Calu3 (cell line): ENCODE data around the gene ABAT. TPM values are rescaled to one million over a fixed set of nuclear protein-coding genes. Genes with fewer than 3 reads are reported as not detected.
A peak's percentile ranks its signal among the peaks of the same experiment; 100 is the strongest.

Source experiments
- BruUV-seq: library from RNA; stranded (reverse); fragments of 400-500 nt; replicated peaks from 2 replicates; lab custom pipeline; 2021; lab: Mats Ljungman, UMichigan
- CTCF ChIA-PET: fragments of 300-600 bp; sonication (Branson Sonifier 250); formaldehyde crosslinking; loops from one replicate; lab custom pipeline; 2022; ENCODE audit warnings: antibody characterized with exemption; lab: Charles Lee
- DNase-seq: peaks from one replicate; pipeline ENCODE4 v3.0.0; 2022
- H3K27ac Mint-ChIP-seq: one replicate; pipeline ENCODE4 v1.8.0; 2022; ENCODE audit warnings: mixed read lengths; ENCODE audit not compliant: unreplicated experiment
- H3K27me3 Mint-ChIP-seq: one replicate; pipeline ENCODE4 v1.8.0; 2022; ENCODE audit warnings: mixed read lengths; ENCODE audit not compliant: unreplicated experiment
- H3K36me3 Mint-ChIP-seq: one replicate; pipeline ENCODE4 v1.8.0; 2022; ENCODE audit warnings: mild to moderate bottlenecking, moderate library complexity, mixed read lengths; ENCODE audit not compliant: insufficient read depth, unreplicated experiment
- H3K4me1 Mint-ChIP-seq: one replicate; pipeline ENCODE4 v1.8.0; 2022; ENCODE audit warnings: mild to moderate bottlenecking, low read depth, mixed read lengths; ENCODE audit not compliant: unreplicated experiment
- H3K4me3 Mint-ChIP-seq: one replicate; pipeline ENCODE4 v1.8.0; 2022; ENCODE audit warnings: mild to moderate bottlenecking, low read depth, moderate library complexity, mixed read lengths; ENCODE audit not compliant: unreplicated experiment
- H3K9me3 Mint-ChIP-seq: one replicate; pipeline ENCODE4 v1.8.0; 2022; ENCODE audit warnings: low read depth, mixed read lengths; ENCODE audit not compliant: unreplicated experiment
- intact Hi-C: fragments of 100-400 bp; cut with micrococcal nuclease; formaldehyde crosslinking; loops from one replicate; pipeline ENCODE4 v1.10.0; 2022; ENCODE audit not compliant: unreplicated experiment
- total RNA-seq: library from RNA; stranded (reverse); gene quantifications from 2 replicates; pipeline ENCODE4 v1.2.3, GENCODE V29; 2022
- TF ChIP-seq, protein P1 (sequence below): fragments of 200-600 bp; IDR thresholded peaks from one replicate; pipeline ENCODE4 v1.8.0; 2022; ENCODE audit warnings: antibody characterized with exemption; ENCODE audit not compliant: unreplicated experiment

Gene ABAT
- total RNA-seq, 1 experiment from 2014 or later: 12.6 TPM

DNA sequence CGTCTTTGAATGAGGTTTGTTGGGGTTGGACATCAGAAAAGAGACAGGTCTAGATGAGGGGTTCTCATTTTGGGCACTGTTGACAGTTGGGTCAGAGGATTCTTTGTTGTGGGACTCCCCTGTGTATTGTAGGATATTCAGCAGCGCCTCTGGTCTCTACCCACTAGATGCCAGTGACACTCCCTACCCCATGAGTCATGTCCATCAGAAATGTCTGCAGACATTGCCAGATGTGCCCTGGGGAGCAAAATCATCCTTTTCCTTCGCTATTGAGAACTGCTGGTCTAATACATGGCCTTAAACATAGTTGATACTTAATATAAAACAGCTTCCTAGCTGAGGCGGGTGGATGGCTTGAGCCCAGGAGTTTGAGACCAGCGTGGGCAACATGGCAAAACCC lies 3.1 kb downstream of the ABAT start:
- Mint-ChIP-seq H3K27ac (no peak overlapping the region), H3K27me3 (no peaks in the 10 kb centered on the region), H3K4me1 (peaks cover 60% of the 10 kb centered on the region), H3K4me3 (no peak overlapping the region), H3K9me3 (peaks cover 3% of the 10 kb centered on the region), H3K36me3 (peaks cover 27% of the 10 kb centered on the region)
- TF ChIP-seq, protein P1, sequence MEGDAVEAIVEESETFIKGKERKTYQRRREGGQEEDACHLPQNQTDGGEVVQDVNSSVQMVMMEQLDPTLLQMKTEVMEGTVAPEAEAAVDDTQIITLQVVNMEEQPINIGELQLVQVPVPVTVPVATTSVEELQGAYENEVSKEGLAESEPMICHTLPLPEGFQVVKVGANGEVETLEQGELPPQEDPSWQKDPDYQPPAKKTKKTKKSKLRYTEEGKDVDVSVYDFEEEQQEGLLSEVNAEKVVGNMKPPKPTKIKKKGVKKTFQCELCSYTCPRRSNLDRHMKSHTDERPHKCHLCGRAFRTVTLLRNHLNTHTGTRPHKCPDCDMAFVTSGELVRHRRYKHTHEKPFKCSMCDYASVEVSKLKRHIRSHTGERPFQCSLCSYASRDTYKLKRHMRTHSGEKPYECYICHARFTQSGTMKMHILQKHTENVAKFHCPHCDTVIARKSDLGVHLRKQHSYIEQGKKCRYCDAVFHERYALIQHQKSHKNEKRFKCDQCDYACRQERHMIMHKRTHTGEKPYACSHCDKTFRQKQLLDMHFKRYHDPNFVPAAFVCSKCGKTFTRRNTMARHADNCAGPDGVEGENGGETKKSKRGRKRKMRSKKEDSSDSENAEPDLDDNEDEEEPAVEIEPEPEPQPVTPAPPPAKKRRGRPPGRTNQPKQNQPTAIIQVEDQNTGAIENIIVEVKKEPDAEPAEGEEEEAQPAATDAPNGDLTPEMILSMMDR: no peak
- CTCF ChIA-PET: interaction anchor here (0.5 kb wide), 1 partner anchor 22 kb away, joined by 3 read pairs; no protein-coding TSS in a partner anchor
- no peak for DNase-seq
- intact Hi-C loops: loop anchor here (5.0 kb wide), 1 partner anchor 120 kb away; the partner anchor contains the start of genes PMM2 and TMEM186
- BruUV-seq: no TSS peak

DNA sequence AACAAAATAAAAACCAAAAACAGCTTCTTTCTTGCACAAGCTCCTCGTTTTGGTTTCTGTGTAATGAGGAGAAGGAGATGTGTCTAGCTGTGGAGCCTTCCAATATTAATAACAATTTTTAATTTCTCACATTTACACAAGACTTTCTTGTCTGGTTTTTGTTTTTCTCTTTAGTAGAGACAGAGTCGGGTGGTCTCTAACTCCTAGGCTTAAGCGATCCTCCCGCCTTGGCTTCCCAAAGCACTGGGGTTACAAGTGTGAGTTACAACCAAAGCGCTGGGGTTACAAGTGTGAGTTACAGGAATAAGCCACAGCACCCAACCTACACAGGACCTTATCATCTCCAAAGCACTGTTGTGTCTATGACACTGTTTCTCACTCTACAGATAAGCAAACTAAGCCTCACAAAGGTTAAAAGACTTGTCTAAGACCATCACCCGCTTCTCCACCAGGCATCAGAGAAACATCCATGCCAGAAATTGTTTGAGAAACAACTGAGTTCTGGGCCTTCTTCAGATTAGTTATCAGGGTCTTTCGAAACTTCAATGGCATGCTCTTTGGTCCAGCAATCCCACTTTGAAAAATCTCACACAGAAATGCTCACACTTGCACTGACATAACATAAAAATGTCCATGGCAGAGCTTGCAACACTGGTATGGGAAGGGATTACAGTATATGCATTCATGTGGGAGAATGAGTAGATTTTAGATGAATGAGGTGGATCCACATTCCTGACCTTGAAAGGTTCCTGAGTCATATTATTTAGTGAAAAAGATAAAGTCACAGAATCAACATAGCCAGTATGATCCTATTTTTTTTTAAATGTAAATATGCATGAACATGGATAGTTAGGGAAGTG lies 3.9 kb downstream of the ABAT start:
- no peaks in the 10 kb centered on the region for H3K27me3 Mint-ChIP-seq
- H3K36me3 Mint-ChIP-seq: peaks cover 27% of the 10 kb centered on the region
- no TSS peak for BruUV-seq
- H3K4me3 Mint-ChIP-seq: peak overlapping the region; percentile 29
- peaks cover 3% of the 10 kb centered on the region for H3K9me3 Mint-ChIP-seq
- no peak for DNase-seq
- TF ChIP-seq, protein P1: no peak
- CTCF ChIA-PET: interaction anchor here (0.5 kb wide), 1 partner anchor 21 kb away, joined by 3 read pairs; no protein-coding TSS in a partner anchor
- H3K4me1 Mint-ChIP-seq: peaks cover 60% of the 10 kb centered on the region
- intact Hi-C loops: loop anchor here (5.0 kb wide), 1 partner anchor 119 kb away; the partner anchor contains the start of genes PMM2 and TMEM186
- H3K27ac Mint-ChIP-seq: peak overlapping the region; percentile 62

DNA sequence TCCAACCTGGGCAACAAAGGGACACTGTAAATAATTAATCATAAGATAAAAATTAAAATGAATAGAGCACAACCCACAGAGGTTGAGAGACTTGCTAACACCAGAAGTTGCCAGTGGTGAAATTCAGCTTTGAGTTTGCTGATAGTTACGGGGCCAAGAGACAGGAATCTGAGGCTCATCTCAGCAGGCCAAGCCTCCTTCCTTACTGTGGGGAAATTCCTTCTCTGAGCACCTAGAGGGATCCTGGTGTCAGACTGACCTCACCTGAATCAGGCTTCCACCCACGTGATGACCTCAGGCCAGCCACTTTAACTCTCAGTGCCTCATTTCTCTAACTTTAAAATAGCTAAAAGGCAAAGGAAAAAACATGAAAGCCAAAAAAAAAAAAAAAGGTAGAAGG lies 4.7 kb downstream of the ABAT start:
- intact Hi-C loops: loop anchor here (5.0 kb wide), 1 partner anchor 118 kb away; the partner anchor contains the start of genes PMM2 and TMEM186
- CTCF ChIA-PET: interaction anchor here (1.1 kb wide), 1 partner anchor 118 kb away, joined by 3 read pairs; the partner anchor contains the start of genes PMM2 and TMEM186
- Mint-ChIP-seq H3K27ac (peak overlapping the region; percentile 62), H3K36me3 (peaks cover 21% of the 10 kb centered on the region), H3K27me3 (no peaks in the 10 kb centered on the region), H3K9me3 (peaks cover 3% of the 10 kb centered on the region), H3K4me3 (peak overlapping the region; percentile 29), H3K4me1 (peaks cover 51% of the 10 kb centered on the region)
- no TSS peak for BruUV-seq
- peak; percentile 38 for DNase-seq
- TF ChIP-seq, protein P1: no peak

DNA sequence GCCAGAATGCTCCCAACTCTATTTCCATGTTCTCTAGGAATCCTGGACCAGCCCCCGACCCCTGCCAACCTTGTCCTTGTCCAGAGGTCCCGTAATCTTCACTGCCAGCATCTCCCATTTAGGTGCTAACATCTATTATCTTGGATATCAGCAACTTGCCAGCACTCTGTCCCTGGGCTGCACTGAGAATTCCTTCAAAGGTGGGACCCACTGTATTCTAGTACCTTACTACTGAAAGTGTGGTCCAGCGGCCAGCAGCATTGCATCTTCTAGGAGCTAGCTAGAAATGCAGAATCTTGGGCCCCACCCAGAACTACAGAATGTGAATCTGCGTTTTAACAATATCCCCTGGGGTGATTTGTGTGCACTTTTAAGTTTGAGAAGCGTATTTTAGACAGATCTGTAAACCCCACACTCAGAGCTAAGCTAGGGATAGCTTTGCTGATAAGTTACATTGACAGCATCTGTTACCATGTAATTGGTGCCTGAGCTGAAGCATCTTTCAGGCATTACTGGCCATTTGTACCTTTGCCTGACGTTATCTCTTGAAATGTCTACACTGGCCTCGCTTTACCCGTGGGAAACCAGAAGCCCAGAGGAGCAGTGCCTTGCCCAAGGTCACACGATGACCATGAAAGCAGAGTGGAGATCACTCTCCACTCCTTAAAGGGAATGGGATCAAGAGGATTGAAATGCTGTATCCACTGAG lies 8.3 kb downstream of the ABAT start:
- TF ChIP-seq, protein P1: no peak
- H3K4me1 Mint-ChIP-seq: peaks cover 24% of the 10 kb centered on the region
- BruUV-seq: no TSS peak
- H3K27me3 Mint-ChIP-seq: no peaks in the 10 kb centered on the region
- no peak for DNase-seq
- no peak overlapping the region for H3K27ac Mint-ChIP-seq
- intact Hi-C loops: no loop called here
- peaks cover 9% of the 10 kb centered on the region for H3K36me3 Mint-ChIP-seq
- H3K9me3 Mint-ChIP-seq: peaks cover 3% of the 10 kb centered on the region
- H3K4me3 Mint-ChIP-seq: no peak overlapping the region
- CTCF ChIA-PET: no interaction called here
